Activated gamma-delta T cell treated with anti-CD3 and anti-CD28 coated beads, Interleukin-2, amount 50 U/mL, for 16 hours (primary cell): ENCODE measurements around the gene TEX28.
"Not testable (repeated sequence)": the region's sequence is repeated elsewhere in the genome, so short reads cannot be mapped to it uniquely, and the experiment has no call there.

Source experiments
- DNase-seq: peaks from one replicate; pipeline ENCODE4 v3.0.0-alpha.2; 2020; ENCODE audit warnings: low read depth

The TEX28 gene

GRCh38 chrX:154247377-154248045, 47.4 kb downstream of the TEX28 start:
- DNase-seq: not testable (repeated sequence)

GRCh38 chrX:154239982-154240503, 54.9 kb downstream of the TEX28 start:
- not testable (repeated sequence) for DNase-seq

GRCh38 chrX:154238939-154239559, 55.9 kb downstream of the TEX28 start:
- DNase-seq: not testable (repeated sequence)

GRCh38 chrX:154233620-154234019, 61.3 kb downstream of the TEX28 start:
- not testable (repeated sequence) for DNase-seq

GRCh38 chrX:154231443-154231842, 63.5 kb downstream of the TEX28 start:
- DNase-seq: not testable (repeated sequence)

GRCh38 chrX:154226706-154227105, 68.2 kb downstream of the TEX28 start:
- DNase-seq: not testable (repeated sequence)

- not testable (repeated sequence) for DNase-seq
Observed at GRCh38 chrX:154225292-154225691, 69.6 kb downstream of the TEX28 start.
